Mesothelial cell of epicardium (in vitro differentiated cells): Measurements from ENCODE around the gene PPP2R3A. TPM values are rescaled to one million over a fixed set of nuclear protein-coding genes. Genes with fewer than 3 reads are reported as not detected.
A peak's percentile ranks its signal among the peaks of the same experiment; 100 is the strongest.

ENCODE experiments used
- DNase-seq, 2 experiments: peaks; one replicate each; pipeline ENCODE4 v3.0.0; 2021; ENCODE audit warnings: low spot score in 2 of 2; ENCODE audit not compliant: unreplicated experiment in 2 of 2
- H3K27ac Mint-ChIP-seq: 2 replicates; pipeline ENCODE4 v1.8.0; 2021; ENCODE audit warnings: mixed read lengths
- H3K27me3 Mint-ChIP-seq: 2 replicates; pipeline ENCODE4 v1.8.0; 2021; ENCODE audit warnings: low read depth, mixed read lengths
- H3K36me3 Mint-ChIP-seq: 2 replicates; pipeline ENCODE4 v1.8.0; 2021; ENCODE audit warnings: mixed read lengths
- H3K4me1 Mint-ChIP-seq: 2 replicates; pipeline ENCODE4 v1.8.0; 2021; ENCODE audit warnings: mixed read lengths
- H3K4me3 Mint-ChIP-seq: 2 replicates; pipeline ENCODE4 v1.8.0; 2021; ENCODE audit warnings: mild to moderate bottlenecking, moderate library complexity, mixed read lengths
- H3K9me3 Mint-ChIP-seq: 2 replicates; pipeline ENCODE4 v1.8.0; 2021; ENCODE audit warnings: mixed read lengths
- CTCF ChIP-seq: fragments of 200-600 bp; sonication (generic); IDR thresholded peaks from one replicate; pipeline ENCODE4 v1.5.0; 2021; ENCODE audit warnings: antibody characterized with exemption; ENCODE audit not compliant: unreplicated experiment
- total RNA-seq: library from RNA; stranded (reverse); gene quantifications from 3 replicates; pipeline ENCODE4 v1.2.1, GENCODE V29; 2021

The PPP2R3A gene
- total RNA-seq, 1 donor from 2014 or later: 18.7 TPM

- peak overlapping the region; percentile 76 for H3K4me3 Mint-ChIP-seq
- H3K36me3 Mint-ChIP-seq: peaks cover 6% of the 10 kb centered on the region
- peaks cover 22% of the 10 kb centered on the region for H3K4me1 Mint-ChIP-seq
- H3K9me3 Mint-ChIP-seq: peaks cover 16% of the 10 kb centered on the region
- H3K27ac Mint-ChIP-seq: peak overlapping the region; percentile 55
- no peak for TF ChIP-seq CTCF
- H3K27me3 Mint-ChIP-seq: no peaks in the 10 kb centered on the region
- no peak for DNase-seq
Measured at GRCh38 chr3:135965129-135965505, 411 bp upstream of the PPP2R3A start.

GRCh38 chr3:135966271-135966961 is 888 bp downstream of the PPP2R3A start:
- H3K9me3 Mint-ChIP-seq: peaks cover 11% of the 10 kb centered on the region
- TF ChIP-seq CTCF: no peak
- H3K27me3 Mint-ChIP-seq: no peaks in the 10 kb centered on the region
- DNase-seq: peak in 1 of 2 experiments; percentile 73
- peak overlapping the region; percentile 82 for H3K4me3 Mint-ChIP-seq
- peaks cover 10% of the 10 kb centered on the region for H3K36me3 Mint-ChIP-seq
- peak overlapping the region; percentile 85 for H3K27ac Mint-ChIP-seq
- H3K4me1 Mint-ChIP-seq: peaks cover 22% of the 10 kb centered on the region

GRCh38 chr3:135966962-135967274 is 1.4 kb downstream of the PPP2R3A start:
- peak overlapping the region; percentile 85 for H3K27ac Mint-ChIP-seq
- H3K9me3 Mint-ChIP-seq: peaks cover 10% of the 10 kb centered on the region
- peaks cover 22% of the 10 kb centered on the region for H3K4me1 Mint-ChIP-seq
- peaks cover 10% of the 10 kb centered on the region for H3K36me3 Mint-ChIP-seq
- peak overlapping the region; percentile 82 for H3K4me3 Mint-ChIP-seq
- TF ChIP-seq CTCF: no peak
- no peaks in the 10 kb centered on the region for H3K27me3 Mint-ChIP-seq
- DNase-seq: no peak

- Mint-ChIP-seq H3K36me3 (peaks cover 10% of the 10 kb centered on the region), H3K4me1 (peaks cover 22% of the 10 kb centered on the region), H3K4me3 (peak overlapping the region; percentile 82), H3K27ac (no peak overlapping the region), H3K9me3 (peaks cover 10% of the 10 kb centered on the region), H3K27me3 (no peaks in the 10 kb centered on the region)
- TF ChIP-seq CTCF: no peak
- DNase-seq: no peak
Measured at GRCh38 chr3:135967867-135968266, 2.3 kb downstream of the PPP2R3A start.

GRCh38 chr3:135970506-135971116 is 5.1 kb downstream of the PPP2R3A start:
- peaks cover 10% of the 10 kb centered on the region for H3K36me3 Mint-ChIP-seq
- H3K9me3 Mint-ChIP-seq: peaks cover 10% of the 10 kb centered on the region
- no peak overlapping the region for H3K27ac Mint-ChIP-seq
- peaks cover 29% of the 10 kb centered on the region for H3K4me1 Mint-ChIP-seq
- no peak overlapping the region for H3K4me3 Mint-ChIP-seq
- TF ChIP-seq CTCF: no peak
- H3K27me3 Mint-ChIP-seq: no peaks in the 10 kb centered on the region
- DNase-seq: no peak
